ENCODE results near the gene PITX1. TPM values are rescaled to one million over a fixed set of nuclear protein-coding genes. Genes with fewer than 3 reads are reported as not detected.

The PITX1 gene
- total RNA-seq, 1 experiment from 2014 or later, result 31.0 TPM

DNA sequence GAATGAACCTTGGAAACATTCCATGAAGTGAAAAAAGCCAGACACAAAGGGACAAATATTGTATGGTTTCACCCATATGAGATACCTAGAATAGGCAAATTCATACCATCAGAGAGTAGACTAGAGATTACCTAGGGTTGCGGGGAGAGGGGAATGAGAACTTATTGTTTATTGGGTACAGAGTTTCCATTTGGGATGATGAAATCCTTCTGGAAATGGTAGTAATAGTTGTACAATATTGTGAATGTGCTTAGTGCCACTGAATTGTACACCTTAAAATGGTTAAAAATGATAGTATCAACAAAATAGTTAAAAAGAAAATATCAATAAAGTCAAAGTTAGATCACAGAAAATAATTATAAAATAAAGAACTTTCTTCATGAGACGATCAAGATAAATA is 40.9 kb downstream of the PITX1 start:
- Histone ChIP-seq H2AFZ (ENCODE audit: low read depth, low read length, poor library complexity, severe bottlenecking) (no peak overlapping the region), H3K27ac (ENCODE audit: low read depth, low read length) (no peak overlapping the region), H3K4me3 (replicated peaks in 1 of 2; ENCODE audit: low read depth in 1 of 2, low read length in 2 of 2) (no peak overlapping the region), H3K9ac (ENCODE audit: low read length) (no peak overlapping the region), H3K79me2 (ENCODE audit: insufficient read depth, low read length) (no peaks in the 10 kb centered on the region), H3K4me2 (ENCODE audit: low read length) (no peak overlapping the region), H3K27me3 (ENCODE audit: insufficient read depth, low read length) (no peaks in the 10 kb centered on the region), H3K36me3 (ENCODE audit: control insufficient read depth in 1 of 2, insufficient read depth in 2 of 2, low read length in 2 of 2) (no peaks in the 10 kb centered on the region), H3K9me2 (ENCODE audit: insufficient read depth) (no peaks in the 10 kb centered on the region), H4K20me1 (ENCODE audit: insufficient read depth) (no peaks in the 10 kb centered on the region), H3K9me3 (ENCODE audit: control insufficient read depth in 1 of 2, insufficient read depth in 1 of 2, low read depth in 1 of 2, low read length in 2 of 2) (no peaks in the 10 kb centered on the region), H3K4me1 (ENCODE audit: control insufficient read depth in 1 of 2, insufficient read depth in 2 of 2, low read length in 2 of 2) (no peaks in the 10 kb centered on the region)
- BruUV-seq (replicated peaks), result no TSS peak
- ChIA-PET RAD21 (ENCODE audit: low non-redundant PET in 1 of 2, low total read pairs in 2 of 2, uncharacterized antibody in 2 of 2, unreplicated experiment in 2 of 2) (no interaction called here), CTCF (no interaction called here), POLR2A (no interaction called here)
- DNase-seq (ENCODE audit: low read depth, low spot score), result no peak
- intact Hi-C loops (cut with micrococcal nuclease), result no loop called here
- TF ChIP-seq, protein P1, sequence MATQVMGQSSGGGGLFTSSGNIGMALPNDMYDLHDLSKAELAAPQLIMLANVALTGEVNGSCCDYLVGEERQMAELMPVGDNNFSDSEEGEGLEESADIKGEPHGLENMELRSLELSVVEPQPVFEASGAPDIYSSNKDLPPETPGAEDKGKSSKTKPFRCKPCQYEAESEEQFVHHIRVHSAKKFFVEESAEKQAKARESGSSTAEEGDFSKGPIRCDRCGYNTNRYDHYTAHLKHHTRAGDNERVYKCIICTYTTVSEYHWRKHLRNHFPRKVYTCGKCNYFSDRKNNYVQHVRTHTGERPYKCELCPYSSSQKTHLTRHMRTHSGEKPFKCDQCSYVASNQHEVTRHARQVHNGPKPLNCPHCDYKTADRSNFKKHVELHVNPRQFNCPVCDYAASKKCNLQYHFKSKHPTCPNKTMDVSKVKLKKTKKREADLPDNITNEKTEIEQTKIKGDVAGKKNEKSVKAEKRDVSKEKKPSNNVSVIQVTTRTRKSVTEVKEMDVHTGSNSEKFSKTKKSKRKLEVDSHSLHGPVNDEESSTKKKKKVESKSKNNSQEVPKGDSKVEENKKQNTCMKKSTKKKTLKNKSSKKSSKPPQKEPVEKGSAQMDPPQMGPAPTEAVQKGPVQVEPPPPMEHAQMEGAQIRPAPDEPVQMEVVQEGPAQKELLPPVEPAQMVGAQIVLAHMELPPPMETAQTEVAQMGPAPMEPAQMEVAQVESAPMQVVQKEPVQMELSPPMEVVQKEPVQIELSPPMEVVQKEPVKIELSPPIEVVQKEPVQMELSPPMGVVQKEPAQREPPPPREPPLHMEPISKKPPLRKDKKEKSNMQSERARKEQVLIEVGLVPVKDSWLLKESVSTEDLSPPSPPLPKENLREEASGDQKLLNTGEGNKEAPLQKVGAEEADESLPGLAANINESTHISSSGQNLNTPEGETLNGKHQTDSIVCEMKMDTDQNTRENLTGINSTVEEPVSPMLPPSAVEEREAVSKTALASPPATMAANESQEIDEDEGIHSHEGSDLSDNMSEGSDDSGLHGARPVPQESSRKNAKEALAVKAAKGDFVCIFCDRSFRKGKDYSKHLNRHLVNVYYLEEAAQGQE (IDR thresholded peaks at IDR 0.05; ENCODE audit: low read depth), result no peak
- TF ChIP-seq EGR1 (IDR thresholded peaks at IDR 0.05; ENCODE audit: low read depth), result no peak
- no peak for TF ChIP-seq JUND (IDR thresholded peaks at IDR 0.05)
- no peak for TF ChIP-seq POLR2A (IDR thresholded peaks at IDR 0.05; ENCODE audit: borderline replicate concordance, extremely low read depth, insufficient read depth, insufficient read length)
- TF ChIP-seq TCF7L2 (IDR thresholded peaks at IDR 0.05; ENCODE audit: borderline replicate concordance, extremely low read depth, insufficient read depth, insufficient read length), result no peak
- no peak for TF ChIP-seq FOSL1 (IDR thresholded peaks at IDR 0.05; ENCODE audit: low read depth)
- TF ChIP-seq ZFX (IDR thresholded peaks at IDR 0.05), result no peak
- no peak for TF ChIP-seq EZH2phosphoT487 (IDR thresholded peaks at IDR 0.05; ENCODE audit: borderline replicate concordance)
- TF ChIP-seq, protein P2, sequence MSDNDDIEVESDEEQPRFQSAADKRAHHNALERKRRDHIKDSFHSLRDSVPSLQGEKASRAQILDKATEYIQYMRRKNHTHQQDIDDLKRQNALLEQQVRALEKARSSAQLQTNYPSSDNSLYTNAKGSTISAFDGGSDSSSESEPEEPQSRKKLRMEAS (IDR thresholded peaks at IDR 0.05), result no peak
- TF ChIP-seq YY1 (IDR thresholded peaks at IDR 0.05; ENCODE audit: extremely low read depth, insufficient replicate concordance, low read depth, low read length), result no peak
- TF ChIP-seq CBX3 (IDR thresholded peaks at IDR 0.05; ENCODE audit: low read depth), result no peak
- no peak for TF ChIP-seq SRF (IDR thresholded peaks at IDR 0.05; ENCODE audit: low read depth)
- no peak for TF ChIP-seq ZNF274 (IDR thresholded peaks at IDR 0.05; ENCODE audit: low read depth, low read length)
- TF ChIP-seq RAD21 (IDR thresholded peaks at IDR 0.05; ENCODE audit: low read depth), result no peak
- TF ChIP-seq, protein P3, sequence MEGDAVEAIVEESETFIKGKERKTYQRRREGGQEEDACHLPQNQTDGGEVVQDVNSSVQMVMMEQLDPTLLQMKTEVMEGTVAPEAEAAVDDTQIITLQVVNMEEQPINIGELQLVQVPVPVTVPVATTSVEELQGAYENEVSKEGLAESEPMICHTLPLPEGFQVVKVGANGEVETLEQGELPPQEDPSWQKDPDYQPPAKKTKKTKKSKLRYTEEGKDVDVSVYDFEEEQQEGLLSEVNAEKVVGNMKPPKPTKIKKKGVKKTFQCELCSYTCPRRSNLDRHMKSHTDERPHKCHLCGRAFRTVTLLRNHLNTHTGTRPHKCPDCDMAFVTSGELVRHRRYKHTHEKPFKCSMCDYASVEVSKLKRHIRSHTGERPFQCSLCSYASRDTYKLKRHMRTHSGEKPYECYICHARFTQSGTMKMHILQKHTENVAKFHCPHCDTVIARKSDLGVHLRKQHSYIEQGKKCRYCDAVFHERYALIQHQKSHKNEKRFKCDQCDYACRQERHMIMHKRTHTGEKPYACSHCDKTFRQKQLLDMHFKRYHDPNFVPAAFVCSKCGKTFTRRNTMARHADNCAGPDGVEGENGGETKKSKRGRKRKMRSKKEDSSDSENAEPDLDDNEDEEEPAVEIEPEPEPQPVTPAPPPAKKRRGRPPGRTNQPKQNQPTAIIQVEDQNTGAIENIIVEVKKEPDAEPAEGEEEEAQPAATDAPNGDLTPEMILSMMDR (IDR thresholded peaks at IDR 0.05 in 2 of 3, conservative IDR thresholded peaks at IDR 0.05 in 1 of 3; ENCODE audit: borderline replicate concordance in 1 of 3, insufficient read depth in 1 of 3, low read depth in 2 of 3, low read length in 2 of 3), result no peak
- no peak for TF ChIP-seq SIN3A (IDR thresholded peaks at IDR 0.05; ENCODE audit: low read depth)
- TF ChIP-seq CEBPB (IDR thresholded peaks at IDR 0.05; ENCODE audit: low read depth), result no peak
- no peak for TF ChIP-seq SP1 (IDR thresholded peaks at IDR 0.05; ENCODE audit: low read depth)
- no peak for TF ChIP-seq ZBTB33 (IDR thresholded peaks at IDR 0.05; ENCODE audit: extremely low read depth, insufficient replicate concordance, low read length)
- TF ChIP-seq ELF1 (IDR thresholded peaks at IDR 0.05; ENCODE audit: borderline replicate concordance, low read depth), result no peak
- ATAC-seq, result no peak
